ENCODE results near the gene HOXA11. TPM values are rescaled to one million over a fixed set of nuclear protein-coding genes. Genes with fewer than 3 reads are reported as not detected.

HOXA11 gene
- total and polyA plus RNA-seq, 10 donors = not detected

DNA sequence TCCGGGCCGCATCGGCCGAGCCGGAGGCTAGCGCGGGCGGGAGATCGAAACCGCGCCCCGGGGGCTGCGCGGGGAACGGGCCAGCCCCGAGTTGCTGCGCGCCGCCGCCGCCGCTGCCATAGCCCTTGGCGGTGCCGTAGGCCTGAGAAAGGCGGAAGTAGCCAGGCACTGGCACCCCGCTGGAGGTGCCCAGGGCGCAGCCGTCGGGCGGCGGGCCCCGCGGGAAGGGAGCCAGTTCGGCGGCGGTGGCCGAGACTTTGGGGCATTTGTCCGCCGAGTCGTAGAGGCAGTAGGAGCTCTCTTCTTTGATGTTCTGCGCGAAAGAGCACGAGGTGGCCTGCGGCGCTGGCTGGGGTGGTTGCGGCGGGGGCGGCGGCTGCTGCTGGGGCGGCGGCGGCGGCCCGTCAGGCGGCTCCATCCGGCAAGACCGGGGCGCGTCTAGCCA lies 11.5 kb downstream of the HOXA11 start:
- peaks cover 42 to 100% (median 100%) of the 10 kb centered on the region in 7 donors for H3K27me3 ChIP-seq (replicated peaks in 1 of 7)

DNA sequence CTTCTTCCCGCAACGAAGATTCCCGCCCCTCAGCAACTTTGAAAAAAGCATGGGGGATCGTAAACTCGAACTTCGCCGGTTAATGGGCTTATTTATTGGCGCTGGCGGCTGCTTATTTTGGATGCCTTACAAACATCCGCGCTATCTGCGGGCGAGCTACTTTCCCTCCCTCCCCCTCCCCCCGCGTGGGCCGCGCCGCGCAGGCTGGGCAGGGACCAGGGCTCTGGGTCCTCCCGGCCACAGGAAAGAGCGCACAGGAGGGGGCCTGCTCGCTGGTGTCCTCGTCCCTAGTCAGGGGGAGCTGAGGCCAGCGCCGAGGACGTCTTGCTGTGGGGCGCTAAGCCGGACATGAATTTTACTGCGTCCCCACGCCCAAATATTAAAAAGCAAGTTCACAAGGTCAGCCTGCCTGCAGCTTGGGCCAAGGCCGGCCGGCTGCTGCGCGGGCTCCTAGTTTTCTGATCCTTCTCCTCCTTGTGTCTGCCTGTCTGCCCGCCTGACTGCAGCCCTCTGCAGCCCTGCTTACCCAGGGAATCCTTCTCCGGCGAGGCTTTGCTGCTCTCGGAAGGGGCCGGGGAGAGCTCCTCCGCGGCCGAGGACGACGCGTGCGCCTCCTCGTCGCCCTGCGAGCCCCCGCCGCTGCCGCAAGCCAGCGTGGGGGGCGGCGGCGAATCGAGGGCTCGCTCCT lies 12.1 kb downstream of the HOXA11 start:
- Histone ChIP-seq H3K4me3 (peak overlapping the region; percentile 16 to 72 (median 46)), H3K36me3 (no peaks in the 10 kb centered on the region), H3K27me3 (replicated peaks in 1 of 7) (peaks cover 47 to 100% (median 100%) of the 10 kb centered on the region in 7 donors), H3K4me1 (peaks cover 15 to 70% (median 44%) of the 10 kb centered on the region in 6 donors), H3K9me3 (peaks cover 0 to 8% (median 0%) of the 10 kb centered on the region in 8 donors), H3K27ac (peak overlapping the region in 2 of 8 donors; percentile 26 to 32)
- TF ChIP-seq POLR2A (IDR thresholded peaks at IDR 0.05) (no peak), POLR2AphosphoS5 (IDR thresholded peaks at IDR 0.05) (peak in 1 of 3 donors; percentile 50)
- intact Hi-C loops (cut with DNase I; ENCODE audit: low total_unique reads) = no loop called here
- 0 to 2% (median 2%) methylated on average over 16 to 58 of the region's 58 CpGs for WGBS, 5 donors
- peak; percentile 76 for DNase-seq

More for the DNA sequence above, 11.5 kb downstream of the HOXA11 start:
- Histone ChIP-seq H3K27ac (peak overlapping the region in 2 of 8 donors; percentile 26 to 32), H3K4me3 (peak overlapping the region; percentile 16 to 72 (median 46)), H3K9me3 (peaks cover 0 to 8% (median 0%) of the 10 kb centered on the region in 8 donors), H3K36me3 (no peaks in the 10 kb centered on the region), H3K4me1 (peaks cover 15 to 64% (median 42%) of the 10 kb centered on the region in 6 donors)
- WGBS, 5 donors = 1 to 3% (median 1%) methylated on average over 36 to 59 of the region's 59 CpGs; no CpG with 5 or more reads in 1 of the 5 donors
- TF ChIP-seq POLR2AphosphoS5 (IDR thresholded peaks at IDR 0.05) (peak in 1 of 3 donors; percentile 3), CTCF (IDR thresholded peaks at IDR 0.05 in 8 of 11, conservative IDR thresholded peaks at IDR 0.05 in 3 of 11) (no peak)
- intact Hi-C loops (cut with DNase I; ENCODE audit: low total_unique reads) = no loop called here
- DNase-seq = peak; percentile 91

DNA sequence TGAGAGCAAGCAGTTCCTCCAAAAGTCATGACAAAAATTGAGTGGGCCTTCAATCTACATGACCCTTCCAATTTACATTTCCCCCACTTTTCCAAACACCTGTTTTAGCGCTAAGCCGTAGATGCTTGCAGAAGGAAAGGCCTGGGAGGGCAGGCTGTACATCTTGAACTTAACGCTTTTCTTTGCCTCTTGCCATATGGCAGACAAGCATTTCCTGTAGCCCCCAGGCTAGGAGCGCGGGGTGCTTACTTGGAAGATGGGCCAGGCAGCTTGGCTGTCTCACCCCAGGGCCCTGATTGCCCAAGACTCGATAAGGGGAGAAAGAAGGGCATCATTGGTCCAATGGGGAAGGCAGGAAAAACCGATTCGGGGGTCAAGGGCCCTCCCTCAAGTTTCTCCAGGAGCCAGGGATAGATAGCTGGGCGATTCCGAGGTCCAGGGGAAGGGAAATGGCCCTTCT lies 12.7 kb downstream of the HOXA11 start:
- Histone ChIP-seq H3K36me3 (no peaks in the 10 kb centered on the region), H3K27me3 (replicated peaks in 1 of 7) (peaks cover 47 to 100% (median 100%) of the 10 kb centered on the region in 7 donors), H3K9me3 (peaks cover 0 to 8% (median 0%) of the 10 kb centered on the region in 8 donors), H3K27ac (no peak overlapping the region), H3K4me1 (peaks cover 15 to 76% (median 44%) of the 10 kb centered on the region in 6 donors), H3K4me3 (peak overlapping the region in 3 of 8 donors; percentile 45 to 72 (median 52))
- intact Hi-C loops (cut with DNase I; ENCODE audit: low total_unique reads) = no loop called here
- TF ChIP-seq CTCF (IDR thresholded peaks at IDR 0.05 in 8 of 11, conservative IDR thresholded peaks at IDR 0.05 in 3 of 11) = no peak
- no peak for TF ChIP-seq POLR2A (IDR thresholded peaks at IDR 0.05)
- TF ChIP-seq POLR2AphosphoS5 (IDR thresholded peaks at IDR 0.05) = no peak
- WGBS, 5 donors = 6 to 19% (median 7%) methylated on average over 10 of the region's 10 CpGs
- peak; percentile 41 for DNase-seq

DNA sequence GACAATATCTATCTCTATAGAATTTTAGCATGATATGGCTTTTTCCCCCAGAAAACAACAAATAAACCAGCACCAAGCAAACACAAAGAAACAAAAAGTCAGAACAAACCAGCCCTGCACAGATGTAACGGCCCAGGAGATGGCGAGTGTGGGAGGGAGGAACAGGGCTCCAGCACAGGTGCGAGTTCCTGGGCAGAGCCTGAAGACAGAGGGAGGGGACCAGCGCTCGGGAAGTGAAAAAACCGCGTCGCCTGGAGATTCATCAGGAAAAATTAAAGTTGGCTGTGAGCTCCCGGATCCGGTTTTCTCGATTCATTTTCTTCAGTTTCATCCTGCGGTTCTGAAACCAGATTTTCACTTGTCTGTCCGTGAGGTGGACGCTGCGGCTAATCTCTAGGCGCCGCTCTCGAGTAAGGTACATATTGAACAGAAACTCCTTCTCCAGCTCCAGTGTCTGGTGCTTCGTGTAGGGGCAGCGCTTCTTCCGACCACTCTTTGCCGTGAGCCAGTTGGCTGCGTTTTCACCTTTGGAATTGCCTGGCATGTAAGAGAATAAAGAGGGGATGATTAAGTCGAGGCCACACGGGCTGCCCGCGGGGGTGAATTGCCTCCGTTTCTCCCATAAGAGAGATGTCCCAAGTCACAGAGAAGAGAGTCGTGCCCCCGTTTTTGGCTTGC lies 13.3 kb downstream of the HOXA11 start:
- Histone ChIP-seq H3K4me1 (peaks cover 17 to 82% (median 49%) of the 10 kb centered on the region in 6 donors), H3K27me3 (replicated peaks in 1 of 7) (peaks cover 47 to 100% (median 100%) of the 10 kb centered on the region in 7 donors), H3K4me3 (no peak overlapping the region), H3K9me3 (peaks cover 0 to 8% (median 0%) of the 10 kb centered on the region in 8 donors), H3K27ac (no peak overlapping the region), H3K36me3 (no peaks in the 10 kb centered on the region)
- peak; percentile 54 for DNase-seq
- intact Hi-C loops (cut with DNase I; ENCODE audit: low total_unique reads) = no loop called here
- TF ChIP-seq POLR2A (IDR thresholded peaks at IDR 0.05) (no peak), POLR2AphosphoS5 (IDR thresholded peaks at IDR 0.05) (peak in 1 of 3 donors; percentile 3)
- WGBS, 5 donors = 4 to 10% (median 6%) methylated on average over 30 of the region's 30 CpGs
